Activated T-cell treated with anti-CD3 and anti-CD28 coated beads for 24 hours (primary cell): Measurements from ENCODE around the gene SYNE3.

Experiments used
- DNase-seq: peaks from one replicate; pipeline ENCODE4 v3.0.0-alpha.2; 2020; ENCODE audit warnings: low read depth

Gene SYNE3

DNA sequence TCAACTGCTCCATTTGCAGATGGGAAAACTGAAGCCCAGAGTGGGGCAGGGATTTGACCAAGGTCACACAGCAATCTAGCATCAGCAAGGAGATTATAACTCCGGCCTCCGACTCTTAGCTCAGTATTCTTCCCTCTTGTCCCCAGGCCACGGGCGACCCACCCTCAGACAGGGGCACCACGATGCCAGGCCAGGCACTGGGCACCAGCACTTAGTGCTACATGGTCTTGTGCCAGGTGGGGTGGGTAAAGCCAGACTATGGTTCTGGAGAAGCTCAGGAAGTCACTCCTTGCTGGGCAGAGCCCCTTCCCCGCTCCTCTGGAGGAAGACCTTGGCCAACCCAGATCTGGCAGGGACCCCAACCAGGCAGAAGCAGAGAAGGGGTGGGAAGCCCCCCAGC is 41.5 kb downstream of the SYNE3 start:
- no peak for DNase-seq

DNA sequence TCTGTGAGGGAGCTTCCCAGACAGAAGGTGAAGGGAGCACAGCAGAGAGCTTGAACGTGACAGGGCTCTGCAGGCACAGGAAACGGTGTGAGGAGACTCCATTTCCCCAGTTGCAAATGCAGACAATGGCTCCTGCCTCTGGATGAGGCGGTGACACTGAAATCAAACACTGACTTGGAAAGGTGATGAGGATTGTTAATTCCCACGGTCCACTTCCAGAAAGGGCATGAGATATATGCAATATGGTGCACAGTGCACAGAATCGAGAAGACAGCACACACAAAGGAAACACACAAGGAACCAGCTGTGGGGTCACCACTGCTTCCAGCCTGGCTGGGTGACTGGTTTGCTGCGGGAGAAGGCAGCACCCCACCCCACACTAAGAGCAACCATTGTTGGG is 42.0 kb downstream of the SYNE3 start:
- DNase-seq: no peak

DNA sequence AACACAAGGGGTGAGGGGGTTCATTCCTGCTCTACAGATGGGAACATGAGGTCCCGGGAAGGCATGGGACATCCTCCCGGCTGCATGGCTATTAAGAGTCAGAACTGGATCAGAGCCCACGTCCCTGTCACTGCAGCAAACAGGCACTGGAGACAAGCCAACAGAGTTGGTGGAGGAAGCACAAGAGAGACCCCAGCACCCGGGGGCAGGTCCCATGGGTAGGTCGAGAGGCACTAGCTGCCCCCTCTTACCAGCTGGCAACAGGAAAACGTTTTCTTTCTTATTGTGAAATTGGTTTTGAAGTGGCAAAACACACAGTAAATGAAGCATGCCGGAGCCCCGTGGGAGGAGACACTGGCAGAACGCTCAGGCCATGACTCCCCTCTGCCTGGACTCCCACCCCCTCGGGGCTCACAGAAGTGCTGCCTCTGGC is 43.6 kb downstream of the SYNE3 start:
- no peak for DNase-seq

DNA sequence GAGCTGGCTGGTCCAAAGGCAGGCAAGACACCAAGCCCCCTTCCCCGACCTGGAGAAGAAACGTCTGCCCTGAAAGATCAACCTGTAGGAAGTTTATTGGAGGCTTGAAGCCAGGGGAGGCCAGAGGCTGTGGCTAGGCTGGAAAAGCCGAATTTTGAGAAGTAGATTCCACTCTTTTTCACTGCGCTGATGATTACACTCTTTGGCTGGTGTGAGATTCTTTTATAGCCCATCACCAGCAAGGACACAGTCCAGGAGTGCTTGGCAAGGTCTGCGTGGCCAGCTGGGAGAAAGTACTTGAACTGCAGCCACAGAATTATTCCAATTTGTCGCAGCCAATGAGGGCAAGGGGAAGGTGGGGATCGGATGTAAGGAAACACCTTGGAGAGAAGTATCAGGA is 45.0 kb downstream of the SYNE3 start:
- DNase-seq: no peak

DNA sequence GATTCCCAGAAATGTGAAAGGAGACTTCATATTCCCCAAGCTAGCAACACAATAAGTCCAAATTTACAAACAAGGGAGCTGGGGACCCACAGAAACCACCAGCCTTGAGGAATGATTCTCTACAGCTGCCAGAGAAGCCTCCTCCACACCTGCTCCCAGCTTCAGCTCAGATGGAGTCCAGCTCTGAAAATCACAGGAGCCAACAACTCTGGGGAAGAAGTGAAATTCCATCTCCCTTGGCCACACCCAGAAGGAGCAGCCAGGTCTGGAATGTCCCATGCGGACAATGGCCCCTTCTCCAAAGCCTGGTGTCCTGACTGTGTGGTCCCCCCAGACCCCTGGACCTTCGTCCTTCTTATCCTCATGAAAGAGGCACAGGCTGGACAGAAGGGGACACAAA is 45.4 kb downstream of the SYNE3 start:
- DNase-seq: no peak

DNA sequence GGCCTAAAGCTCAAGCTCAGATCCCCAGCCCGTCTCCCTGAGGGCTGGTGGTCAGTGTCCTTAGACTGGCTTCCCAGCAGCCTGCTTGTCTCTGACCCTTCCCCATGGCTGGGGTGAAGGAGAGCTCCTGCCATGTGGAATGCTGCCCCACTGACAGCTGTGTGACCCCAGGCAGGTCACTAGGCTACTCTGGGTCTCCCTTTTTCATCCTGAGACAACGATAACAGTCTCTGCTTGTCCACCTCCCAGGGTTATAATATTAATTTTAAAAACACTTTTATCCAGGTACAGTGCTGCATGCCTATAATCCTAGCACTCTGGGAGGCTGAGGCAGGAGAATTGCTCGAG is 47.3 kb downstream of the SYNE3 start:
- DNase-seq: no peak

DNA sequence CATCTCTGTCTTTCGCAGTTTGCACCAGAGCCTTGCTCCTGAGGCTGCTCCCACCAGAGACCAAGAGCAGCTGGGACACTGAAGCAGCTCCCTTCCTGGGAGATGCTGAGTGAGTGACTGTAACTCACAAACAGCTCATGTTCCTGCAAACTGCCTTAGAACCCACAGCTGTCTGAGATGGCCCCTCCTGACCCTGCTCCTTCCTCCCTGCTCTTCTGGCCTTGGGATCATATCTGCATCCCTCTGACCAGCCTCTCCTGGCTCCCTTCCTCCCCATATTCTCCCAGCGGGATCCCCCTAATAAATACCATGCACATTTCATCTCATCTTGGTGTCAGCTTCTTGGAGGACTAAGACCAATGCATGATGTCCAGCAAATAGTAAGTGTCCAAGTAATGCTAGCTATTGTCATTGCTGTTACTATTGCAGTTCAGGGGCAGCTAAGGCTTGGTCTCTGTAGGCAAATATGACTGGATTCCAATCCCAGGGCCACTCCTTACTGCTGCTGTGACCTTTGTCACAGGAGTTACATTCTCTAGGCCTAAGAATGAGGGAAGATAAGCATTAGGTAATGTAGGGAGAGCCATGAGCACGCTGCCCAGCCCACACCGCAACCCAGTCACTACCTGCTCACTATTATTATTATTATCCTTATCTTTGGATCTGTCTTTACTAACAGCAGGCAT is 47.9 kb downstream of the SYNE3 start:
- DNase-seq: no peak

DNA sequence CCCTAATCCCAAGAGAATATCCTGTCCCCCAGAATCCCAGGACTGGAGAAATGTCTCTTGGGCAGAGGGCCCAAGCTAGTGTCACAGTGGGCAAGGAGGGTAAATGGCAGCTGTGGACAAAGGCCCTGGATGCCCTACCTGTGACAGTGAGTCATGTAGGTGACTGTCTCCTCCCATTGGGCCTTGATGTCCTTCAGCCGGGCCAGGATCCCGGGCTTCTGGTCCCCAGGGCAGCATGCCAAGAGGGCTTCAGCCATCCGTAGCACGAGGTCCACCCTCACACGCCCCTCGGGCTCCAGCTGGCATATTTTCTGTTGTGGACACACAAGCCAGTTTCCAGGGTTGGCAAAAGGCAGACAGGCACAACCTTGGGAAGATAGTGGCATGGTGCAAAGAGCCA is 48.8 kb downstream of the SYNE3 start:
- DNase-seq: no peak

DNA sequence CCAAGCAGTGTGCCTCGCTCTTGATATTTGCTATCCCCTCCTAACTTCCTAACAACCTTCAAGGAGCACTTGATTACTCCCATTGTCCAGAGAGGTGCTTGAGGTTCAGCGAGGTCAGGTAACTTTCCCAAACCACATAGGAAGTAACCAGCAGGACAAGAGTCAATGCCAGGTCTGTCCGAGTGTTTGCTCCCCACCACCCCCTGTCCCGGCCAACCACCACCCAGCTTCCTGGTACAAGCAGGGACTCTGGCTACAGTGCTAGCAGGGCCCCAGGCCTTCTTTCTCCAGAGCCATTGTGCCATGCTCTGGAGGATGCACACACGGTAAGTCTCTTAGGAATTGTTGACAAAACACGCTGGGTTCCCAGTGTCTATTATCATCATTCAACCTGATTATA is 49.2 kb downstream of the SYNE3 start:
- DNase-seq: no peak
